GM12873 (cell line): Measurements from ENCODE around the gene HTRA3.

ENCODE experiments used
- CTCF ChIP-seq: IDR thresholded peaks from 2 replicates; pipeline ENCODE4 v1.5.1; 2012; ENCODE audit warnings: low read depth, mild to moderate bottlenecking, moderate library complexity, low read length, control low read depth; ENCODE audit not compliant: insufficient read depth; ENCODE audit errors: missing control alignments

The HTRA3 gene

GRCh38 chr4:8314691-8315255, 45.2 kb downstream of the HTRA3 start:
- no peak for TF ChIP-seq CTCF

- no peak for TF ChIP-seq CTCF
Observed at GRCh38 chr4:8315435-8316250, 46.1 kb downstream of the HTRA3 start.

- TF ChIP-seq CTCF = no peak
Observed at GRCh38 chr4:8316251-8316771, 46.8 kb downstream of the HTRA3 start.

GRCh38 chr4:8316911-8317351, 47.4 kb downstream of the HTRA3 start:
- no peak for TF ChIP-seq CTCF

GRCh38 chr4:8317474-8317873, 47.9 kb downstream of the HTRA3 start:
- no peak for TF ChIP-seq CTCF

GRCh38 chr4:8318509-8318908, 49.0 kb downstream of the HTRA3 start:
- TF ChIP-seq CTCF = no peak

GRCh38 chr4:8319061-8319460, 49.5 kb downstream of the HTRA3 start:
- TF ChIP-seq CTCF = no peak
